Pancreas (tissue), 10 donors: ENCODE data around the gene RFC5. TPM values are rescaled to one million over a fixed set of nuclear protein-coding genes. Genes with fewer than 3 reads are reported as not detected.

ENCODE experiments used
- ATAC-seq, 4 donors: fragments of 200-7000 bp; cut with Tn5 transposase; one replicate each; pipeline versions ENCODE4 v1.8.0 to v1.9.1; 2020; ENCODE audit warnings: mild to moderate bottlenecking in 4 of 4, moderate library complexity in 4 of 4
- DNase-seq, 6 donors: peaks; one replicate each; pipeline ENCODE4 v3.0.0-alpha.2; 2020
- FAIRE-seq: peaks from 2 replicates; lab custom pipeline; 2012; peaks lifted over from hg19 to GRCh38; lab: Jason Lieb, UNC
- H3K27ac ChIP-seq, 4 donors: fragments of 200-600 bp; sonication (generic); 1 replicate in 3 of 4; 2 replicates in 1 of 4; pipeline versions ENCODE4 v1.5.0 to v1.8.0; 2020
- H3K27me3 ChIP-seq, 4 donors: fragments of 200-600 bp; one replicate each; pipeline ENCODE4 v1.8.0; 2021
- H3K36me3 ChIP-seq, 3 donors: fragments of 200-600 bp; sonication (generic) in 1 of 3; one replicate each; pipeline versions ENCODE4 v1.5.0 to v1.8.0; 2020 to 2021
- H3K4me1 ChIP-seq, 3 donors: fragments of 200-600 bp; one replicate each; pipeline ENCODE4 v1.8.0; 2021
- H3K4me3 ChIP-seq, 4 donors: fragments of 200-600 bp; sonication (generic) in 2 of 4; one replicate each; pipeline versions ENCODE4 v1.5.0 to v1.8.0; 2020 to 2021
- H3K9me3 ChIP-seq, 4 donors: fragments of 200-600 bp; one replicate each; pipeline ENCODE4 v1.8.0; 2021
- CTCF ChIP-seq, 4 donors: fragments of 200-600 bp; sonication (generic) in 3 of 4; IDR thresholded peaks; one replicate each; pipeline versions ENCODE4 v1.5.0 to v1.8.0; 2021; ENCODE audit warnings: antibody characterized with exemption in 4 of 4
- WGBS, 2 donors: extraction: QIAGEN DNeasy Blood & Tissue Kit; methylation state at CpG; one replicate each; pipeline ENCODE4 v1.1.7; 2013; 5-methylcytosine and 5-hydroxymethylcytosine counted together
- intact Hi-C, 3 donors: fragments of 100-400 bp; cut with DNase I; formaldehyde crosslinking; loops; one replicate each; pipeline versions ENCODE4 v1.11.1 to v1.14.2; 2022
- polyA plus RNA-seq, 2 donors: library from polyadenylated mRNA; stranded (reverse); fragments of 200-250 nt; gene quantifications; one replicate each; pipeline ENCODE4 v1.2.3, GENCODE V29; 2013
- total RNA-seq, 6 donors: library from RNA; stranded (reverse); fragmentation: NEBNext Ultra II Directional in 4 of 6; extraction: Animal tissue kit (Norgen Biotek cat#: 25700) in 4 of 6; gene quantifications; one replicate each; pipeline versions ENCODE4 v1.2.1 to v1.2.4, GENCODE V29; 2021 to 2023
- donor health status: healthy with polysubstance abuse.
- donor health status: DM: no; HTN: no; CAD: no; lungs with moderate emphysema.
- donor health status: DM: no; HTN: no; CAD: no.
- donor health status: control.
- donor health status: control.
- donor health status: Bipolar disorder and iron deficiency.
- donor health status: DM: yes; HTN: yes; CAD: no.
- donor health status: DM: no; HTN: no; CAD: no.
- donor health status: DM: no; HTN: no; CAD: no.
- donor health status: DM: yes; HTN: yes; CAD: no.

The RFC5 gene
- total and polyA plus RNA-seq, 8 donors = 4.0 to 8.8 (median 5.1) TPM

GRCh38 chr12:118061011-118061872 lies 44.7 kb downstream of the RFC5 start, which contains the start of gene WSB2:
WSB2 (minus strand) TSS chr12:118061179; CDS start chr12:118061048, 131 bp downstream.
- Histone ChIP-seq H3K27ac (peak within 1 kb of the TSS; percentile 85 to 95 (median 93)), H3K36me3 (no peaks in the 10 kb centered on the region), H3K4me3 (peak within 1 kb of the TSS; percentile 56 to 73 (median 64)), H3K27me3 (no peaks in the 10 kb centered on the region), H3K9me3 (no peaks in the 10 kb centered on the region), H3K4me1 (peaks cover 10 to 38% (median 30%) of the 10 kb centered on the region in 3 donors)
- no peak for FAIRE-seq
- 1% methylated on average over 64 to 76 of the region's 76 CpGs for WGBS, 2 donors
- DNase-seq = peak; percentile 61 to 89 (median 80)
- peak; percentile 59 to 62 (median 60) for ATAC-seq
- intact Hi-C loops = no loop called here
- TF ChIP-seq CTCF (IDR thresholded peaks at IDR 0.05) = no peak

DNA sequence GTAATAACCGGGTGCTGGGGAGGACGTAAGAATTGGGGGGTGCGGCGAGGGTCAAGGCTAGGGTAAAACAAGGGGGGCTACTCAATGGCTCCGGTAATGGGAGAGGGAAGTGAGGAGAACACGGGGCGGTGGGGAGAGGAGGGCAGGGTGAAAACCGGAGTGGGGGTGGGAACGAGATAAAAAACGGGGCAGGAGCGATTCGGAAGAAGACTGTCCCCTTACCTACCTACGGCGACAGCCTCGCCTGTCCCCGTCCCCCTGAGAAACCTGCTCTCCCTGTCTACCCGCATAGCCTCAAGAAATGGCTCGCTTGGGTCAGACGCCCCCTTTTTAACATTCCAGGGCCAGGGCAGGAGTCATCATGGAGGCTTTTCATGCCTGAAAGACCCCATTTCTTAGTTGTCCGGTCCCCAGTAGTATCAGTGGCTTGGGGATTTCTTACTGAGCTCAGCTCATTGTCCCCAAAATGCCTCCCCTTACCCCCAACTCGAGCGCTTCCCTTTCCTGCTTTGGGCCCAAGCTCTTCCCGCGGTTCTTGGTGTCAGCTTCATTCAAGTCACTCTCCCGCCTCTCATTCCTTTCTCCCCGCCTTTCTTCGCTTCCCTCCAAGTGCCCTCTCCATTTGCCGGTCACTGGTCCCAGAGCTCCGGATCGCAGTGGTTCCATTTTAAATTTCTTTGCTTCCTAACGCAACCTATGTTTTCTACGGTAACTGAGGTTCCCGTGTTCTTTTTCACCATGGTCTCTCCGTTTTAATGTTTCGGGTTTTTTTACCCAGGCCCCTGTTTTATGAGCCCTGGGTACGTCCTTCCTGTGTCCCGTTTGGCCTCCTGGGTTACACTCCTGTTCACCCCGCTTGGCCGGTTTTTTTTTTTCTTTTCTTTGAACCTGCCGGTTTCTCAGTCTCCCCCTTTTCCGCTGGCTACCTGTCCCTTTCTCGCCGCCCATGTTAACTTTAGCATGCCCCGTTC lies 45.7 kb downstream of the RFC5 start:
- WGBS, 2 donors = 0 to 1% methylated on average over 41 to 44 of the region's 44 CpGs
- Histone ChIP-seq H3K36me3 (no peaks in the 10 kb centered on the region), H3K9me3 (no peaks in the 10 kb centered on the region), H3K4me3 (peak overlapping the region; percentile 16 to 73 (median 58)), H3K27me3 (no peaks in the 10 kb centered on the region), H3K27ac (peak overlapping the region; percentile 73 to 95 (median 93)), H3K4me1 (peaks cover 10 to 31% (median 24%) of the 10 kb centered on the region in 3 donors)
- no peak for TF ChIP-seq CTCF (IDR thresholded peaks at IDR 0.05)
- DNase-seq (peak; percentile 29 to 65 (median 38)), ATAC-seq (peak; percentile 29 to 55 (median 38)), FAIRE-seq (no peak)
- intact Hi-C loops = no loop called here

- Histone ChIP-seq H3K4me1 (peaks cover 10 to 31% (median 23%) of the 10 kb centered on the region in 3 donors), H3K9me3 (no peaks in the 10 kb centered on the region), H3K4me3 (no peak overlapping the region), H3K27me3 (no peaks in the 10 kb centered on the region), H3K27ac (peak overlapping the region in 2 of 4 donors; percentile 93 to 95), H3K36me3 (no peaks in the 10 kb centered on the region)
- WGBS, 2 donors = 33 to 40% methylated on average over 4 of the region's 4 CpGs
- intact Hi-C loops = no loop called here
- no peak for FAIRE-seq
- no peak for TF ChIP-seq CTCF (IDR thresholded peaks at IDR 0.05)
- ATAC-seq = peak in 2 of 4 donors; percentile 3 to 33
- DNase-seq = peak in 1 of 6 donors; percentile 23
Measured at GRCh38 chr12:118063576-118064391, 47.3 kb downstream of the RFC5 start.

- Histone ChIP-seq H3K9me3 (no peaks in the 10 kb centered on the region), H3K27me3 (no peaks in the 10 kb centered on the region), H3K4me1 (peaks cover 10 to 26% (median 16%) of the 10 kb centered on the region in 3 donors), H3K36me3 (no peaks in the 10 kb centered on the region), H3K4me3 (no peak overlapping the region), H3K27ac (peak overlapping the region in 1 of 4 donors; percentile 95)
- DNase-seq (no peak), ATAC-seq (no peak), FAIRE-seq (no peak)
- WGBS, 2 donors = 39 to 53% methylated on average over 2 of the region's 2 CpGs
- TF ChIP-seq CTCF (IDR thresholded peaks at IDR 0.05) = no peak
- intact Hi-C loops = no loop called here
Measured at GRCh38 chr12:118064608-118065007, 48.1 kb downstream of the RFC5 start.
